PC-9 (cell line): ENCODE measurements around the gene PGF. TPM values are rescaled to one million over a fixed set of nuclear protein-coding genes. Genes with fewer than 3 reads are reported as not detected.

Experiments
- BruUV-seq: library from RNA; stranded (reverse); fragments of 400-500 nt; replicated peaks from 2 replicates; lab custom pipeline; 2021; lab: Mats Ljungman, UMichigan
- CTCF ChIA-PET: fragments of 300-600 bp; sonication (Branson Sonifier 250); formaldehyde crosslinking; loops from one replicate; lab custom pipeline; 2022; ENCODE audit warnings: antibody characterized with exemption; lab: Charles Lee
- POLR2A ChIA-PET: fragments of 300-600 bp; sonication (Branson Sonifier 250); formaldehyde crosslinking; loops from one replicate; lab custom pipeline; 2022; ENCODE audit warnings: antibody characterized with exemption; ENCODE audit not compliant: unreplicated experiment; lab: Charles Lee
- DNase-seq, 2 experiments: peaks; one replicate each; pipeline versions ENCODE4 v3.0.0 to v3.0.0-alpha.2; 2015 to 2022; ENCODE audit warnings: mixed read lengths in 1 of 2
- H2AFZ ChIP-seq: fragments of 200-600 bp; sonication (generic); 2 replicates; pipeline ENCODE4 v1.8.1; 2017; ENCODE audit warnings: antibody characterized with exemption
- H3F3A ChIP-seq: fragments of 200-600 bp; sonication (generic); 2 replicates; pipeline ENCODE4 v1.8.1; 2017; ENCODE audit warnings: antibody characterized with exemption, mild to moderate bottlenecking, low read depth; ENCODE audit not compliant: insufficient read depth
- H3K27ac ChIP-seq: fragments of 200-600 bp; sonication (generic); 2 replicates; pipeline ENCODE4 v1.6.1; 2016; ENCODE audit warnings: mixed run types
- H3K27me3 ChIP-seq: fragments of 200-600 bp; sonication (generic); 2 replicates; pipeline ENCODE4 v1.6.1; 2016; ENCODE audit warnings: low read depth, mixed run types; ENCODE audit not compliant: insufficient read depth
- H3K36me3 ChIP-seq: fragments of 200-600 bp; sonication (generic); 2 replicates; pipeline ENCODE4 v1.6.1; 2016; ENCODE audit warnings: low read depth, mixed run types
- H3K4me1 ChIP-seq: fragments of 200-600 bp; sonication (generic); replicated peaks from 2 replicates; pipeline ENCODE4 v1.6.1; 2016; ENCODE audit warnings: mixed run types; ENCODE audit not compliant: insufficient read depth
- H3K4me2 ChIP-seq: fragments of 200-600 bp; sonication (generic); 2 replicates; pipeline ENCODE4 v1.6.1; 2017; ENCODE audit warnings: mixed run types
- H3K4me3 ChIP-seq: fragments of 200-600 bp; sonication (generic); 2 replicates; pipeline ENCODE4 v1.6.1; 2016; ENCODE audit warnings: mixed run types
- H3K79me2 ChIP-seq: fragments of 200-600 bp; sonication (generic); 2 replicates; pipeline ENCODE4 v1.6.1; 2017; ENCODE audit warnings: low read depth, mixed run types
- H3K9me2 ChIP-seq: fragments of 200-600 bp; sonication (generic); 2 replicates; pipeline ENCODE4 v1.8.1; 2017; ENCODE audit warnings: mild to moderate bottlenecking; ENCODE audit not compliant: insufficient read depth
- H3K9me3 ChIP-seq: fragments of 200-600 bp; sonication (generic); 2 replicates; pipeline ENCODE4 v1.8.1; 2016; ENCODE audit warnings: low read depth; ENCODE audit not compliant: insufficient read depth
- H4K20me1 ChIP-seq: fragments of 200-600 bp; sonication (generic); 2 replicates; pipeline ENCODE4 v1.8.1; 2017; ENCODE audit not compliant: insufficient read depth
- EZH2 ChIP-seq: fragments of 200-600 bp; sonication (generic); IDR thresholded peaks from 2 replicates; pipeline ENCODE4 v1.8.0; 2017; ENCODE audit warnings: antibody characterized with exemption, low read depth
- intact Hi-C: fragments of 100-400 bp; cut with micrococcal nuclease; formaldehyde crosslinking; loops from one replicate; pipeline ENCODE4 v1.10.0; 2022; ENCODE audit not compliant: unreplicated experiment
- total RNA-seq: library from RNA; stranded (reverse); gene quantifications from 2 replicates; pipeline ENCODE4 v1.2.3, GENCODE V29; 2021
- TF ChIP-seq, protein P1 (sequence below): fragments of 200-600 bp; sonication (generic); conservative IDR thresholded peaks from 2 replicates; pipeline ENCODE4 v1.6.1; 2017; ENCODE audit warnings: mixed run types, antibody characterized with exemption, mild to moderate bottlenecking, moderate library complexity

The PGF gene
- total RNA-seq, 1 experiment from 2014 or later, result 11.7 TPM

DNA sequence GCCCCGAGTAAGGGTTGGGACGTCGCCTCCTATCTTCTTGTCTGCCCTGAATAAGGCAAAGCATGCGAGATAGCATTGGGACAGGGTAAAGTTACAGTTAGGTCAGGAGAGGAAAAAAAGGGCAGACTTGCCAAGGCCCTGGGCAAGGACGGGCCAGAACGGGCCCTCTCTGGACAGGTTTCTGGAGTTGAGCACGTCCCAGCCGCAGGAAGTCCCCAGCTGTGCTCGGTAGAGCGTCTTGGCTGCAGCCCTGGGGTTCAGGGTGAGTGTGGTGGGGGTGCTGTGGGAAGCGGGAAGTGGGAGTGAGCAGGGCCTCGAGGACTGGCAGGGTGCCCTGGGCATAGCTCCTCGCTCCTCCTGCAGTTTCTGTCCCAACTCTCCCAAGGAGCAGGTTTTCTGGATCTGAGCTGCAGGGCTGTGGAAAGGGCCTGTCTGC is 37.7 kb downstream of the PGF start:
- no peaks in the 10 kb centered on the region for H3K36me3 ChIP-seq
- TF ChIP-seq, protein P1, sequence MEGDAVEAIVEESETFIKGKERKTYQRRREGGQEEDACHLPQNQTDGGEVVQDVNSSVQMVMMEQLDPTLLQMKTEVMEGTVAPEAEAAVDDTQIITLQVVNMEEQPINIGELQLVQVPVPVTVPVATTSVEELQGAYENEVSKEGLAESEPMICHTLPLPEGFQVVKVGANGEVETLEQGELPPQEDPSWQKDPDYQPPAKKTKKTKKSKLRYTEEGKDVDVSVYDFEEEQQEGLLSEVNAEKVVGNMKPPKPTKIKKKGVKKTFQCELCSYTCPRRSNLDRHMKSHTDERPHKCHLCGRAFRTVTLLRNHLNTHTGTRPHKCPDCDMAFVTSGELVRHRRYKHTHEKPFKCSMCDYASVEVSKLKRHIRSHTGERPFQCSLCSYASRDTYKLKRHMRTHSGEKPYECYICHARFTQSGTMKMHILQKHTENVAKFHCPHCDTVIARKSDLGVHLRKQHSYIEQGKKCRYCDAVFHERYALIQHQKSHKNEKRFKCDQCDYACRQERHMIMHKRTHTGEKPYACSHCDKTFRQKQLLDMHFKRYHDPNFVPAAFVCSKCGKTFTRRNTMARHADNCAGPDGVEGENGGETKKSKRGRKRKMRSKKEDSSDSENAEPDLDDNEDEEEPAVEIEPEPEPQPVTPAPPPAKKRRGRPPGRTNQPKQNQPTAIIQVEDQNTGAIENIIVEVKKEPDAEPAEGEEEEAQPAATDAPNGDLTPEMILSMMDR, result no peak
- no peak for TF ChIP-seq EZH2
- H2AFZ ChIP-seq, result no peak overlapping the region
- H3K27ac ChIP-seq, result no peak overlapping the region
- H3F3A ChIP-seq, result peaks cover 6% of the 10 kb centered on the region; the same call in 1 of the 2 replicates
- H3K4me3 ChIP-seq, result no peak overlapping the region
- CTCF ChIA-PET, result interaction anchor here (0.6 to 1.0 kb wide), 3 partner anchors 168 to 178 kb away, joined by 3 to 5 read pairs (median 3); no protein-coding TSS in a partner anchor
- H3K27me3 ChIP-seq, result no peaks in the 10 kb centered on the region
- BruUV-seq, result no TSS peak
- H3K9me2 ChIP-seq, result no peaks in the 10 kb centered on the region
- H3K9me3 ChIP-seq, result no peaks in the 10 kb centered on the region
- no peaks in the 10 kb centered on the region for H3K4me1 ChIP-seq
- POLR2A ChIA-PET, result no interaction called here
- H3K4me2 ChIP-seq, result no peak overlapping the region
- no peaks in the 10 kb centered on the region for H3K79me2 ChIP-seq
- intact Hi-C loops, result no loop called here
- no peak for DNase-seq
- no peaks in the 10 kb centered on the region for H4K20me1 ChIP-seq

DNA sequence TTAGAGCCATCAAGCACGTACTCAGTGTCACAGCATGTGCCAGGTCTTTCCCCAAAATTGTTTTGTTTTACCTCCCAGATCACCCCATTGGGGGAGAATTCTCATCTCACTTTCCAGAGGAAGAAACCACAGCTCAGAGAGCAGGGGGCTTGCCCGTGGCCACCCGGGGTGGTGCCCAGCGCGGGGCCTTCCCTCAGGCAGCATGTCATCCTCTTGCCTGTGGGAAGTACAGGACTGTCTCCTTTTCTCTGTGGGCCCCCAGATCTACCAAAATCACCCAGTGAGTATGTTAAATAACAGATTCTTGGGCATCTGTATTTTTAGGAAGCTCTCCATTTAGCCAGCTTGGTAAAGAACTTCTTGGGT is 38.2 kb downstream of the PGF start:
- H3K27me3 ChIP-seq, result no peaks in the 10 kb centered on the region
- no peak overlapping the region for H3K4me3 ChIP-seq
- CTCF ChIA-PET, result interaction anchor here (0.7 to 1.0 kb wide), 2 partner anchors 13 to 170 kb away, joined by 3 to 5 read pairs; no protein-coding TSS in a partner anchor
- no peak overlapping the region for H3K4me2 ChIP-seq
- H2AFZ ChIP-seq, result no peak overlapping the region
- peaks cover 2% of the 10 kb centered on the region; the same call in 1 of the 2 replicates for H3F3A ChIP-seq
- POLR2A ChIA-PET, result no interaction called here
- no peak for DNase-seq
- H3K36me3 ChIP-seq, result no peaks in the 10 kb centered on the region
- H3K4me1 ChIP-seq, result no peaks in the 10 kb centered on the region; the same call in 1 of the 2 replicates
- intact Hi-C loops, result no loop called here
- H3K9me2 ChIP-seq, result no peaks in the 10 kb centered on the region
- TF ChIP-seq, protein P1, result no peak
- no peak for TF ChIP-seq EZH2
- H3K27ac ChIP-seq, result no peak overlapping the region
- no peaks in the 10 kb centered on the region for H3K79me2 ChIP-seq
- no TSS peak for BruUV-seq
- no peaks in the 10 kb centered on the region for H3K9me3 ChIP-seq
- no peaks in the 10 kb centered on the region for H4K20me1 ChIP-seq

DNA sequence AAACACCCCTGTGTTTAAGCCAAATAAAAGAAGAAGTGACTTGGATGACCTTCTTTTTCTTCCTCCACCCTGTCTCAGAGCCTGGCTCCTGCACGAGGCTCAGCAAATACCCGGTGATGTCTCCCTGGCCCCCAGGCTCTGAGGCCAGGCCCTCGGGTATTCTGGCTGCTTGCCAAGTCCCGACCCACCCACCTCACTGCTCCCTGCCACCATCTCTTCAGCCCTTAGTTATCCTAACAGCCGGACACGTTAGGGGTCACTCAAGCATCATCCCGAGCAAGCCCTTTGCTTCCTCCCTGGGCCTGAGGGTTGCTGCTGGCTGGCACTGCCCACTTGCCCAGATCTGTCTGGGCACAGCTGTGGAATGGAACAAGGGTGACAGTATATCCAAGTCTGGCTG is 39.6 kb downstream of the PGF start:
- intact Hi-C loops, result loop anchor here (2.0 kb wide), 1 partner anchor 25 kb away; no protein-coding TSS in a partner anchor
- Histone ChIP-seq H3K79me2 (no peaks in the 10 kb centered on the region), H3K4me3 (no peak overlapping the region), H3K4me2 (no peak overlapping the region), H3K9me2 (no peaks in the 10 kb centered on the region), H3K27me3 (no peaks in the 10 kb centered on the region), H3K36me3 (no peaks in the 10 kb centered on the region), H3K4me1 (peaks cover 8% of the 10 kb centered on the region), H2AFZ (no peak overlapping the region), H3K27ac (no peak overlapping the region), H4K20me1 (no peaks in the 10 kb centered on the region), H3K9me3 (no peaks in the 10 kb centered on the region), H3F3A (no peaks in the 10 kb centered on the region)
- no TSS peak for BruUV-seq
- no peak for DNase-seq
- TF ChIP-seq EZH2, result no peak
- TF ChIP-seq, protein P1, result no peak
- POLR2A ChIA-PET, result no interaction called here
- CTCF ChIA-PET, result interaction anchor here (0.7 kb wide), 3 partner anchors 121 to 481 kb away, joined by 4 to 6 read pairs (median 4); no protein-coding TSS in a partner anchor
